ENCODE data around the gene ZNF611.

The ZNF611 gene

DNA sequence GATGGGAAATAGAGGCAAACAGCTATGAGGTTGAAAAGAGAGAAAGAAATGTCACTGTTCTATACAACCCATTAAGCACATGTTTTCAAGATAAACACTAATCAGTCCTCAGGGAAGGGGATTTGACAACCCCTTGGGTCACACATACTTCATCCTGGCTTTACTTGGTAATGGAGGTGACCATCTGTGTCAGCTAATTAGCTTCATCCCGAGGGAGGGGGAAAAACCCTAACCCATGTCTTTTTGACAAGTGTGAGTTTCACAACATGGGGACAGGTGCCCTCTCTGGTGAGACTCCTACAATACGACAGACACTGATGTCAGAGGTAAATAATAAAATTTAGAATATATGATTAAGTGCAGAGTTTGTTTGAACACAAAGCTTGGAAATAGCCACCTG lies 43.1 kb downstream of the ZNF611 start:
- H3K9ac ChIP-seq (ENCODE audit: low read length), result no peak overlapping the region
- no peak overlapping the region for H3K4me3 ChIP-seq (ENCODE audit: insufficient read depth, low read length, poor library complexity, severe bottlenecking)
- peaks cover 15% of the 10 kb centered on the region; the same call in 1 of the 2 replicates for H3F3A ChIP-seq (ENCODE audit: insufficient read depth)
- no peaks in the 10 kb centered on the region for H3K27me3 ChIP-seq (ENCODE audit: low read length)
- H2AFZ ChIP-seq (ENCODE audit: low read depth, low read length, severe bottlenecking), result peak overlapping the region; percentile 85
- H3K36me3 ChIP-seq (ENCODE audit: low read length), result no peaks in the 10 kb centered on the region
- no peak overlapping the region for H3K27ac ChIP-seq (ENCODE audit: low read depth, low read length)
- no peaks in the 10 kb centered on the region for H3K9me3 ChIP-seq (ENCODE audit: insufficient read depth, low read length)
- H3K9me2 ChIP-seq (replicated peaks; ENCODE audit: insufficient read depth, low read length), result no peaks in the 10 kb centered on the region
- peaks cover 31% of the 10 kb centered on the region for H3K79me2 ChIP-seq (ENCODE audit: insufficient read depth, low read length)
- TF ChIP-seq, protein P1, sequence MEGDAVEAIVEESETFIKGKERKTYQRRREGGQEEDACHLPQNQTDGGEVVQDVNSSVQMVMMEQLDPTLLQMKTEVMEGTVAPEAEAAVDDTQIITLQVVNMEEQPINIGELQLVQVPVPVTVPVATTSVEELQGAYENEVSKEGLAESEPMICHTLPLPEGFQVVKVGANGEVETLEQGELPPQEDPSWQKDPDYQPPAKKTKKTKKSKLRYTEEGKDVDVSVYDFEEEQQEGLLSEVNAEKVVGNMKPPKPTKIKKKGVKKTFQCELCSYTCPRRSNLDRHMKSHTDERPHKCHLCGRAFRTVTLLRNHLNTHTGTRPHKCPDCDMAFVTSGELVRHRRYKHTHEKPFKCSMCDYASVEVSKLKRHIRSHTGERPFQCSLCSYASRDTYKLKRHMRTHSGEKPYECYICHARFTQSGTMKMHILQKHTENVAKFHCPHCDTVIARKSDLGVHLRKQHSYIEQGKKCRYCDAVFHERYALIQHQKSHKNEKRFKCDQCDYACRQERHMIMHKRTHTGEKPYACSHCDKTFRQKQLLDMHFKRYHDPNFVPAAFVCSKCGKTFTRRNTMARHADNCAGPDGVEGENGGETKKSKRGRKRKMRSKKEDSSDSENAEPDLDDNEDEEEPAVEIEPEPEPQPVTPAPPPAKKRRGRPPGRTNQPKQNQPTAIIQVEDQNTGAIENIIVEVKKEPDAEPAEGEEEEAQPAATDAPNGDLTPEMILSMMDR (IDR thresholded peaks at IDR 0.05; ENCODE audit: insufficient read depth, low read length, poor library complexity, severe bottlenecking), result no peak
- TF ChIP-seq EZH2phosphoT487 (conservative IDR thresholded peaks at IDR 0.05; ENCODE audit: low read length), result no peak
- H3K4me2 ChIP-seq (ENCODE audit: low read depth, low read length, poor library complexity, severe bottlenecking), result no peak overlapping the region
- no peaks in the 10 kb centered on the region for H4K20me1 ChIP-seq (ENCODE audit: low read depth, low read length)

DNA sequence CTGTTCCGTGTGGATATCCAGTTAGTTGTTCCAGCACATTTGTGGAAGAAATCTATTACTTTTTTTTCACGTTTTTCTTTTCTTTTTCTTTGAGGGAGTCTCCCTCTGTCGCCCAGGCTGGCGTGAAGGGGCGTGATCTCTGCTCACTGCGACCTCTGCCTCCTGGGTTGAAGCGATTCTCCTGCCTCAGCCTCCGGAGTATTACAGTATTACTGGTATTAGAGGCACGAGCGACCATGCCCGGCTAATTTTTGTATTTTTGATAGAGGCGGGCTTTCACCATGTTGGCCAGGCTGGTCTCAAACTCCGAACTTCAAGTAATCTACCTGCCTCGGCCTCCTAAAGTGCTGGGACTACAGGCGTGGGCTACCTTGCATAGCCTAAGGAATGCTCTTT lies 43.6 kb downstream of the ZNF611 start:
- Histone ChIP-seq H3K4me2 (ENCODE audit: low read depth, low read length, poor library complexity, severe bottlenecking) (peak overlapping the region; percentile 85), H3K36me3 (ENCODE audit: low read length) (no peaks in the 10 kb centered on the region), H2AFZ (ENCODE audit: low read depth, low read length, severe bottlenecking) (peak overlapping the region; percentile 85), H3K9me3 (ENCODE audit: insufficient read depth, low read length) (no peaks in the 10 kb centered on the region), H3F3A (ENCODE audit: insufficient read depth) (peaks cover 14% of the 10 kb centered on the region; the same call in 1 of the 2 replicates), H3K79me2 (ENCODE audit: insufficient read depth, low read length) (peaks cover 36% of the 10 kb centered on the region), H3K9me2 (replicated peaks; ENCODE audit: insufficient read depth, low read length) (no peaks in the 10 kb centered on the region), H3K4me3 (ENCODE audit: insufficient read depth, low read length, poor library complexity, severe bottlenecking) (no peak overlapping the region), H3K9ac (ENCODE audit: low read length) (peak overlapping the region; percentile 96), H3K27ac (ENCODE audit: low read depth, low read length) (no peak overlapping the region), H4K20me1 (ENCODE audit: low read depth, low read length) (no peaks in the 10 kb centered on the region), H3K27me3 (ENCODE audit: low read length) (no peaks in the 10 kb centered on the region)
- TF ChIP-seq, protein P1 (IDR thresholded peaks at IDR 0.05; ENCODE audit: insufficient read depth, low read length, poor library complexity, severe bottlenecking), result no peak
- no peak for TF ChIP-seq EZH2phosphoT487 (conservative IDR thresholded peaks at IDR 0.05; ENCODE audit: low read length)

GRCh38 chr19:52690369-52691214 lies 44.3 kb downstream of the ZNF611 start:
- no peak for TF ChIP-seq EZH2phosphoT487 (conservative IDR thresholded peaks at IDR 0.05; ENCODE audit: low read length)
- TF ChIP-seq, protein P1 (IDR thresholded peaks at IDR 0.05; ENCODE audit: insufficient read depth, low read length, poor library complexity, severe bottlenecking), result no peak
- H2AFZ ChIP-seq (ENCODE audit: low read depth, low read length, severe bottlenecking), result peak overlapping the region; percentile 89
- H3K9me2 ChIP-seq (replicated peaks; ENCODE audit: insufficient read depth, low read length), result no peaks in the 10 kb centered on the region
- peak overlapping the region; percentile 85 for H3K4me2 ChIP-seq (ENCODE audit: low read depth, low read length, poor library complexity, severe bottlenecking)
- peak overlapping the region; percentile 98 for H3K4me3 ChIP-seq (ENCODE audit: insufficient read depth, low read length, poor library complexity, severe bottlenecking)
- H3K79me2 ChIP-seq (ENCODE audit: insufficient read depth, low read length), result peaks cover 42% of the 10 kb centered on the region
- H4K20me1 ChIP-seq (ENCODE audit: low read depth, low read length), result no peaks in the 10 kb centered on the region
- no peaks in the 10 kb centered on the region for H3K9me3 ChIP-seq (ENCODE audit: insufficient read depth, low read length)
- no peaks in the 10 kb centered on the region for H3K27me3 ChIP-seq (ENCODE audit: low read length)
- peak overlapping the region; percentile 96 for H3K9ac ChIP-seq (ENCODE audit: low read length)
- H3F3A ChIP-seq (ENCODE audit: insufficient read depth), result peaks cover 12% of the 10 kb centered on the region; the same call in 1 of the 2 replicates
- H3K36me3 ChIP-seq (ENCODE audit: low read length), result no peaks in the 10 kb centered on the region
- H3K27ac ChIP-seq (ENCODE audit: low read depth, low read length), result peak overlapping the region; percentile 78
